Peyer's patch (tissue), 4 donors: Measurements from ENCODE around the gene CHST1.

Source experiments
- POLR2A ChIP-seq, 2 donors: fragments of 450-650 bp; IDR thresholded peaks; one replicate each; pipeline ENCODE4 v1.5.1; 2017; ENCODE audit warnings: antibody characterized with exemption in 2 of 2, mild to moderate bottlenecking in 2 of 2, moderate library complexity in 2 of 2
- TF ChIP-seq, protein P1 (sequence below), 6 experiments: fragments of 450-650 bp in 4 of 6; fragments of 200-600 bp in 2 of 6; sonication (generic) in 1 of 6; IDR thresholded peaks; one replicate each; pipeline ENCODE4 v1.5.1; 2017 to 2019; ENCODE audit warnings: antibody characterized with exemption in 6 of 6, mild to moderate bottlenecking in 3 of 6, moderate library complexity in 1 of 6

- TF ChIP-seq, protein P1, sequence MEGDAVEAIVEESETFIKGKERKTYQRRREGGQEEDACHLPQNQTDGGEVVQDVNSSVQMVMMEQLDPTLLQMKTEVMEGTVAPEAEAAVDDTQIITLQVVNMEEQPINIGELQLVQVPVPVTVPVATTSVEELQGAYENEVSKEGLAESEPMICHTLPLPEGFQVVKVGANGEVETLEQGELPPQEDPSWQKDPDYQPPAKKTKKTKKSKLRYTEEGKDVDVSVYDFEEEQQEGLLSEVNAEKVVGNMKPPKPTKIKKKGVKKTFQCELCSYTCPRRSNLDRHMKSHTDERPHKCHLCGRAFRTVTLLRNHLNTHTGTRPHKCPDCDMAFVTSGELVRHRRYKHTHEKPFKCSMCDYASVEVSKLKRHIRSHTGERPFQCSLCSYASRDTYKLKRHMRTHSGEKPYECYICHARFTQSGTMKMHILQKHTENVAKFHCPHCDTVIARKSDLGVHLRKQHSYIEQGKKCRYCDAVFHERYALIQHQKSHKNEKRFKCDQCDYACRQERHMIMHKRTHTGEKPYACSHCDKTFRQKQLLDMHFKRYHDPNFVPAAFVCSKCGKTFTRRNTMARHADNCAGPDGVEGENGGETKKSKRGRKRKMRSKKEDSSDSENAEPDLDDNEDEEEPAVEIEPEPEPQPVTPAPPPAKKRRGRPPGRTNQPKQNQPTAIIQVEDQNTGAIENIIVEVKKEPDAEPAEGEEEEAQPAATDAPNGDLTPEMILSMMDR (IDR thresholded peaks at IDR 0.05) = no peak
- TF ChIP-seq POLR2A (IDR thresholded peaks at IDR 0.05) = no peak
Measured at GRCh38 chr11:45646275-45646927, 19.0 kb downstream of the CHST1 start.
